K562 (cell line): ENCODE results near the gene AKNA.

ENCODE experiments used
- ATF6 ChIP-seq: sonication (generic); formaldehyde crosslinking; IDR thresholded peaks from 2 replicates; pipeline ENCODE4 v1.4.0; 2020; ENCODE audit warnings: mild to moderate bottlenecking, missing genetic modification reagents
- BDP1 ChIP-seq: IDR thresholded peaks from 3 replicates; pipeline ENCODE4 v1.6.1; 2011; ENCODE audit not compliant: insufficient read length, insufficient read depth
- CHD7 ChIP-seq: fragments of 200-600 bp; sonication (generic); IDR thresholded peaks from one replicate; pipeline ENCODE4 v1.6.1; 2012; ENCODE audit warnings: mild to moderate bottlenecking, low read depth, low read length, inconsistent platforms
- CTCF ChIP-seq, 3 experiments: IDR thresholded peaks in 2 of 3; conservative IDR thresholded peaks in 1 of 3; 2 replicates each; pipeline ENCODE4 v1.5.1; 2011 to 2012; ENCODE audit warnings: low read length in 3 of 3, mild to moderate bottlenecking in 3 of 3, control low read depth in 2 of 3, improper control_type of control experiment in 1 of 3, inconsistent platforms in 1 of 3, low read depth in 1 of 3, mixed read lengths in 1 of 3, moderate library complexity in 1 of 3; ENCODE audit not compliant: insufficient read depth in 2 of 3
- E2F1 ChIP-seq: sonication (generic); formaldehyde crosslinking; IDR thresholded peaks from 2 replicates; pipeline ENCODE4 v1.8.1; 2023; ENCODE audit warnings: mild to moderate bottlenecking, missing genetic modification reagents, moderate library complexity
- E2F4 ChIP-seq: sonication (generic); formaldehyde crosslinking; IDR thresholded peaks from 2 replicates; pipeline ENCODE4 v1.8.0; 2022; ENCODE audit warnings: mild to moderate bottlenecking, low read depth, missing genetic modification reagents
- HBP1 ChIP-seq: fragments of 450-650 bp; formaldehyde crosslinking; IDR thresholded peaks from 2 replicates; pipeline ENCODE4 v1.4.0; 2022; ENCODE audit warnings: missing genetic modification characterization
- KDM5B ChIP-seq: fragments of 200-600 bp; sonication (generic); IDR thresholded peaks from 2 replicates; pipeline ENCODE4 v1.6.1; 2012; ENCODE audit warnings: low read depth, mild to moderate bottlenecking, moderate library complexity, low read length, control low read depth, inconsistent platforms; ENCODE audit not compliant: insufficient replicate concordance
- POLR2A ChIP-seq: fragments of 450-650 bp; conservative IDR thresholded peaks from 2 replicates; pipeline ENCODE4 v1.6.1; 2016
- POLR2AphosphoS5 ChIP-seq: IDR thresholded peaks from 2 replicates; pipeline ENCODE4 v1.6.1; 2011; ENCODE audit warnings: mild to moderate bottlenecking, low read depth, low read length, moderate library complexity; ENCODE audit not compliant: control insufficient read depth, insufficient read depth
- SMAD3 ChIP-seq: fragments of 450-650 bp; formaldehyde crosslinking; conservative IDR thresholded peaks from 2 replicates; pipeline ENCODE4 v1.4.0; 2020; ENCODE audit warnings: mild to moderate bottlenecking

GRCh38 chr9:114371973-114372917, 15.5 kb downstream of the AKNA start:
- TF ChIP-seq CTCF (IDR thresholded peaks at IDR 0.05 in 2 of 3, conservative IDR thresholded peaks at IDR 0.05 in 1 of 3; ENCODE audit: insufficient read depth in 2 of 3, low read depth in 1 of 3, low read length in 3 of 3): no peak
- TF ChIP-seq E2F1 (CRISPR knock-in tag): no peak
- TF ChIP-seq ATF6 (CRISPR knock-in tag): no peak
- no peak for TF ChIP-seq KDM5B
- TF ChIP-seq CHD7: no peak
- TF ChIP-seq POLR2AphosphoS5: no peak
- TF ChIP-seq SMAD3 (CRISPR knock-in tag): no peak
- no peak for TF ChIP-seq POLR2A
- TF ChIP-seq BDP1: no peak
- no peak for TF ChIP-seq HBP1 (CRISPR knock-in tag)
- TF ChIP-seq E2F4 (CRISPR knock-in tag): no peak
